Gastroesophageal sphincter (tissue), 4 donors: ENCODE measurements around the gene NCOA3. TPM values are rescaled to one million over a fixed set of nuclear protein-coding genes. Genes with fewer than 3 reads are reported as not detected.

Source experiments
- ATAC-seq: fragments of 150-250 bp; one replicate; pipeline ENCODE4 v1.9.1; 2016; ENCODE audit warnings: mild to moderate bottlenecking, moderate library complexity
- H3K27ac ChIP-seq, 4 donors: fragments of 200-600 bp; sonication (generic) in 3 of 4; 1 replicate in 3 of 4; 2 replicates in 1 of 4; pipeline ENCODE4 v1.5.1; 2016 to 2019
- H3K27me3 ChIP-seq: fragments of 200-600 bp; sonication (generic); one replicate; pipeline ENCODE4 v1.5.1; 2019
- H3K36me3 ChIP-seq, 2 donors: fragments of 200-600 bp; sonication (generic); one replicate each; pipeline ENCODE4 v1.5.1; 2019; ENCODE audit warnings: control low read depth in 1 of 2
- H3K4me1 ChIP-seq, 3 donors: fragments of 200-600 bp; sonication (generic); 1 replicate in 2 of 3; 2 replicates in 1 of 3; pipeline ENCODE4 v1.5.1; 2016 to 2019; ENCODE audit warnings: control low read depth in 2 of 3
- H3K4me3 ChIP-seq, 2 donors: fragments of 200-600 bp; sonication (generic); one replicate each; pipeline ENCODE4 v1.5.1; 2019; ENCODE audit warnings: mild to moderate bottlenecking in 1 of 2, moderate library complexity in 1 of 2
- H3K9me3 ChIP-seq, 3 donors: fragments of 200-600 bp; sonication (generic); one replicate each; pipeline ENCODE4 v1.5.1; 2017 to 2019; ENCODE audit warnings: control low read depth in 2 of 3
- EP300 ChIP-seq: sonication (generic); formaldehyde crosslinking; IDR thresholded peaks from one replicate; pipeline ENCODE4 v1.6.1; 2017; ENCODE audit warnings: antibody characterized with exemption, mild to moderate bottlenecking
- POLR2A ChIP-seq, 2 donors: fragments of 450-650 bp; IDR thresholded peaks; one replicate each; pipeline ENCODE4 v1.6.1; 2017; ENCODE audit warnings: antibody characterized with exemption in 2 of 2, mild to moderate bottlenecking in 2 of 2, moderate library complexity in 1 of 2
- POLR2AphosphoS5 ChIP-seq: sonication (generic); formaldehyde crosslinking; IDR thresholded peaks from one replicate; pipeline ENCODE4 v1.6.1; 2017; ENCODE audit warnings: antibody characterized with exemption
- WGBS, 2 donors: methylation state at CpG; one replicate each; pipeline ENCODE4 v1.1.5; 2018; ENCODE audit warnings: low coverage in 1 of 2; 5-methylcytosine and 5-hydroxymethylcytosine counted together
- total RNA-seq, 4 donors: library from RNA; depleted of rRNA; stranded (reverse); fragments of >200 nt; gene quantifications; one replicate each; pipeline ENCODE4 v1.1.0, GENCODE V29; 2016
- TF ChIP-seq, protein P1 (sequence below), 4 experiments: fragments of 200-600 bp in 2 of 4; fragments of 450-650 bp in 2 of 4; sonication (generic) in 1 of 4; IDR thresholded peaks; one replicate each; pipeline ENCODE4 v1.5.1; 2017 to 2019; ENCODE audit warnings: antibody characterized with exemption in 4 of 4, mild to moderate bottlenecking in 2 of 4, moderate library complexity in 2 of 4

NCOA3 gene
- total RNA-seq, 4 donors from 2014 or later = 28.8 to 44.5 (median 37.6) TPM

- Histone ChIP-seq H3K27ac (no peak overlapping the region), H3K4me3 (no peak overlapping the region), H3K4me1 (peaks cover 0 to 2% (median 0%) of the 10 kb centered on the region in 3 donors), H3K9me3 (no peaks in the 10 kb centered on the region), H3K36me3 (no peaks in the 10 kb centered on the region), H3K27me3 (no peaks in the 10 kb centered on the region)
- ATAC-seq = no peak
- WGBS, 2 donors = 90% methylated on average over 8 of the region's 8 CpGs; no CpG with 5 or more reads in 1 of the 2 donors
- TF ChIP-seq POLR2A (IDR thresholded peaks at IDR 0.05) (no peak), EP300 (no peak)
- TF ChIP-seq, protein P1, sequence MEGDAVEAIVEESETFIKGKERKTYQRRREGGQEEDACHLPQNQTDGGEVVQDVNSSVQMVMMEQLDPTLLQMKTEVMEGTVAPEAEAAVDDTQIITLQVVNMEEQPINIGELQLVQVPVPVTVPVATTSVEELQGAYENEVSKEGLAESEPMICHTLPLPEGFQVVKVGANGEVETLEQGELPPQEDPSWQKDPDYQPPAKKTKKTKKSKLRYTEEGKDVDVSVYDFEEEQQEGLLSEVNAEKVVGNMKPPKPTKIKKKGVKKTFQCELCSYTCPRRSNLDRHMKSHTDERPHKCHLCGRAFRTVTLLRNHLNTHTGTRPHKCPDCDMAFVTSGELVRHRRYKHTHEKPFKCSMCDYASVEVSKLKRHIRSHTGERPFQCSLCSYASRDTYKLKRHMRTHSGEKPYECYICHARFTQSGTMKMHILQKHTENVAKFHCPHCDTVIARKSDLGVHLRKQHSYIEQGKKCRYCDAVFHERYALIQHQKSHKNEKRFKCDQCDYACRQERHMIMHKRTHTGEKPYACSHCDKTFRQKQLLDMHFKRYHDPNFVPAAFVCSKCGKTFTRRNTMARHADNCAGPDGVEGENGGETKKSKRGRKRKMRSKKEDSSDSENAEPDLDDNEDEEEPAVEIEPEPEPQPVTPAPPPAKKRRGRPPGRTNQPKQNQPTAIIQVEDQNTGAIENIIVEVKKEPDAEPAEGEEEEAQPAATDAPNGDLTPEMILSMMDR (IDR thresholded peaks at IDR 0.05) = no peak
Measured at GRCh38 chr20:47535088-47535487, 33.4 kb downstream of the NCOA3 start.

DNA sequence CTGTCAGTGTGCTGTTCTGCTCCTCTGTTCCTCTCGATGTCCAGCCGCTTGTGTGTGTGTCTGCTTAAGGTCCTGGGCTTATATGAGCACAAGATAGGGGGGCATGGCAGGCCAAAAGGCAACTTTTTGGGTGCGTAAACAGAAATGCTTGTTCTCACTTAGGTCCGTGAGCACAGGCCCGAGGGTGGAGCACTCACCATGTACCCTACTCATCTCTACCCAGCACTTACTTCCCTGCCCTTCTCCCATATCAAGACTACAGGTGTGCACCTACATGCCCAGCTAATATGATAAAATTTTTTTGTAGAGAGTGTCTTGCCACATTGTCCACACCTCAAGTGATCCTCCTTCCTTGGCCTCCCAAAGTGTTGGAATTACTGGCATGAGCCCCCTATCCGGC is 34.3 kb downstream of the NCOA3 start:
- no peak overlapping the region for H3K27ac ChIP-seq
- no peaks in the 10 kb centered on the region for H3K36me3 ChIP-seq
- no peak overlapping the region for H3K4me3 ChIP-seq
- no peaks in the 10 kb centered on the region for H3K27me3 ChIP-seq
- TF ChIP-seq EP300 (no peak), POLR2AphosphoS5 (no peak), POLR2A (IDR thresholded peaks at IDR 0.05) (no peak)
- TF ChIP-seq, protein P1 (IDR thresholded peaks at IDR 0.05) = no peak
- ATAC-seq = no peak
- WGBS, 2 donors = 86 to 100% methylated on average over 2 to 3 of the region's 6 CpGs
- no peaks in the 10 kb centered on the region for H3K9me3 ChIP-seq
- peaks cover 0 to 11% (median 6%) of the 10 kb centered on the region in 3 donors for H3K4me1 ChIP-seq

- Histone ChIP-seq H3K27me3 (no peaks in the 10 kb centered on the region), H3K9me3 (no peaks in the 10 kb centered on the region), H3K27ac (no peak overlapping the region), H3K4me3 (no peak overlapping the region), H3K4me1 (peaks cover 0 to 40% (median 6%) of the 10 kb centered on the region in 3 donors), H3K36me3 (no peaks in the 10 kb centered on the region)
- WGBS, 2 donors = 58 to 59% methylated on average over 2 to 5 of the region's 5 CpGs
- no peak for ATAC-seq
- TF ChIP-seq POLR2A (IDR thresholded peaks at IDR 0.05) (no peak), EP300 (no peak), POLR2AphosphoS5 (no peak)
- TF ChIP-seq, protein P1 (IDR thresholded peaks at IDR 0.05) = no peak
Measured at GRCh38 chr20:47540443-47541354, 39.0 kb downstream of the NCOA3 start.

GRCh38 chr20:47541355-47541922 is 39.8 kb downstream of the NCOA3 start:
- WGBS, 2 donors = 70 to 73% methylated on average over 2 of the region's 3 CpGs
- Histone ChIP-seq H3K9me3 (no peaks in the 10 kb centered on the region), H3K27ac (no peak overlapping the region), H3K4me3 (no peak overlapping the region), H3K27me3 (no peaks in the 10 kb centered on the region), H3K4me1 (peaks cover 0 to 48% (median 6%) of the 10 kb centered on the region in 3 donors), H3K36me3 (no peaks in the 10 kb centered on the region)
- ATAC-seq = no peak
- TF ChIP-seq POLR2AphosphoS5 (no peak), POLR2A (IDR thresholded peaks at IDR 0.05) (no peak), EP300 (no peak)
- TF ChIP-seq, protein P1 (IDR thresholded peaks at IDR 0.05) = no peak
